GM03348 (cell line): ENCODE data around the gene AVL9.

Experiments used
- DNase-seq: peaks from one replicate; pipeline ENCODE4 v3.0.0; 2012; ENCODE audit warnings: low spot score

AVL9 gene

GRCh38 chr7:32535162-32535702 lies 39.9 kb downstream of the AVL9 start:
- DNase-seq: no peak

GRCh38 chr7:32536016-32536415 lies 40.7 kb downstream of the AVL9 start:
- no peak for DNase-seq

- peak; percentile 23 for DNase-seq
Observed at GRCh38 chr7:32536585-32536984, 41.3 kb downstream of the AVL9 start.

GRCh38 chr7:32537760-32538159 lies 42.5 kb downstream of the AVL9 start:
- DNase-seq: no peak

GRCh38 chr7:32539366-32539765 lies 44.1 kb downstream of the AVL9 start:
- DNase-seq: no peak

- DNase-seq: no peak
Observed at GRCh38 chr7:32539919-32540531, 44.7 kb downstream of the AVL9 start.

- DNase-seq: no peak
Observed at GRCh38 chr7:32542595-32542994, 47.3 kb downstream of the AVL9 start.

- DNase-seq: no peak
Observed at GRCh38 chr7:32559480-32559879, 64.2 kb downstream of the AVL9 start.

- no peak for DNase-seq
Observed at GRCh38 chr7:32560075-32560474, 64.8 kb downstream of the AVL9 start.

- DNase-seq: no peak
Observed at GRCh38 chr7:32561613-32562012, 66.3 kb downstream of the AVL9 start.

- no peak for DNase-seq
Observed at GRCh38 chr7:32564542-32564941, 69.3 kb downstream of the AVL9 start.

GRCh38 chr7:32569388-32570289 lies 74.3 kb downstream of the AVL9 start:
- no peak for DNase-seq

- no peak for DNase-seq
Observed at GRCh38 chr7:32573110-32573687, 77.9 kb downstream of the AVL9 start.

GRCh38 chr7:32574626-32575025 lies 79.3 kb downstream of the AVL9 start:
- no peak for DNase-seq

- no peak for DNase-seq
Observed at GRCh38 chr7:32577421-32577820, 82.1 kb downstream of the AVL9 start.

GRCh38 chr7:32579776-32580175 lies 84.5 kb downstream of the AVL9 start:
- DNase-seq: no peak

- DNase-seq: no peak
Observed at GRCh38 chr7:32580646-32581045, 85.4 kb downstream of the AVL9 start.

- DNase-seq: no peak
Observed at GRCh38 chr7:32582036-32582435, 86.7 kb downstream of the AVL9 start.

GRCh38 chr7:32583791-32584190 lies 88.5 kb downstream of the AVL9 start:
- DNase-seq: peak; percentile 45

GRCh38 chr7:32586291-32587221 lies 91.3 kb downstream of the AVL9 start:
- peak; percentile 45 for DNase-seq

- DNase-seq: peak; percentile 66
Observed at GRCh38 chr7:32587411-32587948, 92.2 kb downstream of the AVL9 start.
